ENCODE data around the gene PDE4D. TPM values are rescaled to one million over a fixed set of nuclear protein-coding genes. Genes with fewer than 3 reads are reported as not detected.

PDE4D gene
- total RNA-seq, 1 donor from 2014 or later: 7.6 TPM

- no peak overlapping the region for H3K4me3 Mint-ChIP-seq (ENCODE audit: low read depth)
- peaks cover 3% of the 10 kb centered on the region for H3K4me1 Mint-ChIP-seq (ENCODE audit: low read depth)
- peaks cover 3% of the 10 kb centered on the region for H3K9me3 Mint-ChIP-seq (ENCODE audit: low read depth)
- no peak for TF ChIP-seq CTCF (IDR thresholded peaks at IDR 0.05; ENCODE audit: unreplicated experiment)
- no peaks in the 10 kb centered on the region for H3K36me3 Mint-ChIP-seq (ENCODE audit: insufficient read depth)
- H3K27ac Mint-ChIP-seq: no peak overlapping the region
- DNase-seq (ENCODE audit: low spot score, unreplicated experiment): no peak
- H3K27me3 Mint-ChIP-seq: no peaks in the 10 kb centered on the region
Observed at GRCh38 chr5:59655693-59656309, 237.7 kb downstream of the PDE4D start.

GRCh38 chr5:59654691-59655090 lies 238.8 kb downstream of the PDE4D start:
- H3K9me3 Mint-ChIP-seq (ENCODE audit: low read depth): peaks cover 3% of the 10 kb centered on the region
- no peak overlapping the region for H3K27ac Mint-ChIP-seq
- no peak for TF ChIP-seq CTCF (IDR thresholded peaks at IDR 0.05; ENCODE audit: unreplicated experiment)
- no peaks in the 10 kb centered on the region for H3K36me3 Mint-ChIP-seq (ENCODE audit: insufficient read depth)
- H3K4me3 Mint-ChIP-seq (ENCODE audit: low read depth): no peak overlapping the region
- DNase-seq (ENCODE audit: low spot score, unreplicated experiment): no peak
- H3K27me3 Mint-ChIP-seq: no peaks in the 10 kb centered on the region
- H3K4me1 Mint-ChIP-seq (ENCODE audit: low read depth): peaks cover 3% of the 10 kb centered on the region

- DNase-seq (ENCODE audit: low spot score, unreplicated experiment): no peak
- H3K4me1 Mint-ChIP-seq (ENCODE audit: low read depth): peaks cover 13% of the 10 kb centered on the region
- H3K36me3 Mint-ChIP-seq (ENCODE audit: insufficient read depth): peaks cover 2% of the 10 kb centered on the region
- no peaks in the 10 kb centered on the region for H3K27me3 Mint-ChIP-seq
- H3K27ac Mint-ChIP-seq: no peak overlapping the region
- no peak for TF ChIP-seq CTCF (IDR thresholded peaks at IDR 0.05; ENCODE audit: unreplicated experiment)
- H3K4me3 Mint-ChIP-seq (ENCODE audit: low read depth): no peak overlapping the region
- H3K9me3 Mint-ChIP-seq (ENCODE audit: low read depth): peaks cover 7% of the 10 kb centered on the region
Observed at GRCh38 chr5:59652449-59652848, 241.1 kb downstream of the PDE4D start.

GRCh38 chr5:59648949-59649921 lies 244.3 kb downstream of the PDE4D start:
- Mint-ChIP-seq H3K4me1 (ENCODE audit: low read depth) (peaks cover 22% of the 10 kb centered on the region), H3K36me3 (ENCODE audit: insufficient read depth) (peaks cover 2% of the 10 kb centered on the region), H3K9me3 (ENCODE audit: low read depth) (peaks cover 7% of the 10 kb centered on the region), H3K4me3 (ENCODE audit: low read depth) (peak overlapping the region; percentile 15), H3K27ac (peak overlapping the region; percentile 19), H3K27me3 (no peaks in the 10 kb centered on the region)
- no peak for DNase-seq (ENCODE audit: low spot score, unreplicated experiment)
- TF ChIP-seq CTCF (IDR thresholded peaks at IDR 0.05; ENCODE audit: unreplicated experiment): no peak

GRCh38 chr5:59648038-59648831 lies 245.3 kb downstream of the PDE4D start:
- peak overlapping the region; percentile 19 for H3K27ac Mint-ChIP-seq
- H3K4me3 Mint-ChIP-seq (ENCODE audit: low read depth): no peak overlapping the region
- no peak for TF ChIP-seq CTCF (IDR thresholded peaks at IDR 0.05; ENCODE audit: unreplicated experiment)
- peaks cover 2% of the 10 kb centered on the region for H3K36me3 Mint-ChIP-seq (ENCODE audit: insufficient read depth)
- H3K27me3 Mint-ChIP-seq: no peaks in the 10 kb centered on the region
- no peak for DNase-seq (ENCODE audit: low spot score, unreplicated experiment)
- peaks cover 28% of the 10 kb centered on the region for H3K4me1 Mint-ChIP-seq (ENCODE audit: low read depth)
- H3K9me3 Mint-ChIP-seq (ENCODE audit: low read depth): peaks cover 7% of the 10 kb centered on the region

All from progenitor cell of endocrine pancreas (in vitro differentiated cells).